Measurements from ENCODE around the gene BCKDHA. TPM values are rescaled to one million over a fixed set of nuclear protein-coding genes. Genes with fewer than 3 reads are reported as not detected.

The BCKDHA gene
- 10 to 100 TPM; 34.9 to 43.2 (median 38.2) TPM for polyA plus RNA-seq (ENCODE audit: insufficient read length in 3 of 3)

DNA sequence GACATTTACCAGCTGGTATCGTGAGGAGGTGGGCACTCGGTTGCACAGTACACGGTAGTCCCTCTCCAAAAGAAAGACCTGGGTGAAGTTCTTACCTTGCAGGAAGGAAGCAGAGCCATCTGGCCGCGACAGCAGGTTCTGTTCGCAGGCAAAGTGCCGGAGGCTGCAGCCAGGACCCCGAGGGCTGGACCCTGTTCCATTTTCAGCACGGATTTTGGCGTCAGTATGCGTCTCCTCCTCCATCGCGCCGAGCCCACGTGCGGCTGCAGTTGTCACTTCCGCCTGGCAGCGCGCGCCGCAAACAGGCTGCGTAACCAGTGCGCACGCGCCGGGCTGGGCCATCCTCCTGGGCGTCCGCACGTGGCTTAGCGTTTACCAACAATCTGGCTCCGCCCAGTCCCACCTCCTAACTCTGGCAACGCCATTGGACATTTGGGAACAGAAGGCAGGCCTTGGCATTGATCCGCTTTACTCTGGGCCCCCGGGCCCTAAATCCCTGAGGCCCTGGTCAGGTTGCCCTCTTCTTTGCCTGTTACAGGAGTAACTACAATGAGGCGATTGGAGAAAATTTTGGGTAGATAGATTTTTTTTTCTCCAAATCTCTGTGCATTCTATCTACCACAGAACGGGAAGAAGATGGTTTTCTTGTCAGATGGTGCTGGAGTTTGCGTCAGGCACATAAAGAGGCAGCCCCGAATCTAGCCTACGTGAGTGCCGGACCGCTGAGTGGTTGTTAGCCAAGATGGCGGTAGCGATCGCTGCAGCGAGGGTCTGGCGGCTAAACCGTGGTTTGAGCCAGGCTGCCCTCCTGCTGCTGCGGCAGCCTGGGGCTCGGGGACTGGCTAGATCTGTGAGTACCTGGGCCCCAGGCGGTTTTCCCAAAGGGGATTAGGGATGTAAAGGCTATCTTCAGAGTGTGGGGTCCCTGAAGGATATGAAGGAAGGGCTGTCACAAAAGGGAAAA lies at the start of gene BCKDHA, which contains the start of gene EXOSC5:
BCKDHA (plus strand) TSS at position 733 of the 964 bp plus-strand sequence; CDS start at position 743, 10 bp downstream.
EXOSC5 (minus strand) TSS at position 274 of the 964 bp plus-strand sequence; CDS start at position 243, 31 bp downstream.
- DNase-seq (ENCODE audit: low read depth in 3 of 3, low spot score in 2 of 3): peak; percentile 99 to 100 (median 100)

GRCh38 chr19:41350735-41351338 lies 46.8 kb upstream of the BCKDHA start:
- DNase-seq (ENCODE audit: low read depth in 3 of 3, low spot score in 2 of 3): no peak

DNA sequence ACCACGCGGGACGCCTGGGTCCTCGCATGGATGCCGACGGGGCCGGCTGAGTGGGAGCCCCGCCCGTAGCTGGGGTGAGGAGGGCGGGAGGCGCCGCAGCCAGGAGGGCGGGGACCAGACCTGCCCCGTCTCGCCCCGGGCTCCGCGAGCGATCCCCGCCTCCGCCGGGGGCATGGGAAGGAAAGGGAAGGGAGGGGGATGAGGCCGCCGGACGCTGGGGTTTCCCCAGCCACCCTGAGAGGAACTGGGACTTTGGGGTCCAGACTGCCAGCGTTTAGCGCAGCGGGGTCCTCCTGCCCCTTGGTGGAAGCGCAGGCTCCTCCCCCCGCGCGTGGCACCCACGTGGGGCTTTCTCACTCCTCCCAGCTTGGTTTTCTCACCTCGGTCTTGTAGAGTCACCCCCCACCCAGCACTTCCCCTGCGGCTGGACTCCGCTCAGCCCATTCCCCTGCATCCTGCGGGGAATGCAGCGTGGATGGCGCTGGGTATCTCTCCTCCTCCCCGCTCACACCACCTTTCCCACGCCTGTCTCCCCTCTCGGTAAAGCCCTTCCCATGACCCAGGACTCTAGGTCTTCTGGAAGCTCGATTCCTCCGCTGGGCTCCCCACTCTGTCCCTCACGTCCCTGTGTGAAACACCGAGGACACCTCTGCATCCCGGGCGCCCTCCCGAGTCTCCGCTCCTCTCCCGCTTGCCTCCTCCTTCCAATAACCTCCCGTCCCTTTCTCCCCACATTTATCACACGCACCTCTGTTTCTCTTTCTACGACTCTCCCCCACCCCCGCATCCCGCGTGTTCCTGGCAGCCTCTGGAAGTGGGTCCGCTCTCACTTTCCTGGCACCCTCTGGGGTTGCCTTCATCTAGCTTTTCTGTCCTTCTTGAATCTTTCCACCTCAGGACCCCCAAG lies 46.0 kb upstream of the BCKDHA start:
- no peak for DNase-seq (ENCODE audit: low read depth in 3 of 3, low spot score in 2 of 3)

DNA sequence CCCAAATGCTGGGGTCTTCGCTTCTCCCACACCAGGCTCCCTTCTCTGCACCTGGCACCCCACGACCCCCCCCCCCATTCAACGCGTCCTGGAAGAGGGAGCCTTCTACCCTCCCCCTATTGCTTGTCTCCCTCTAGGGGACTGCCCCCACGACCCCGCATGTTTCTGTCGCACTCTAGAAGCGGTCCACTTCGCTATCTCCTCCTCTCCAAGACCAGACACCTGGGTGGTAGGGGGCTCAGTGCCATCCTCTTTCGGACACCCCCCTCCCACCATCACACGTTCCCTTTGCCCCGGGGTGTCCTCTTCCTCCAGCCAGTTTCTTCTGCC lies 45.4 kb upstream of the BCKDHA start:
- no peak for DNase-seq (ENCODE audit: low read depth in 3 of 3, low spot score in 2 of 3)

GRCh38 chr19:41352609-41353465 lies 44.8 kb upstream of the BCKDHA start:
- DNase-seq (ENCODE audit: low read depth in 3 of 3, low spot score in 2 of 3): no peak

DNA sequence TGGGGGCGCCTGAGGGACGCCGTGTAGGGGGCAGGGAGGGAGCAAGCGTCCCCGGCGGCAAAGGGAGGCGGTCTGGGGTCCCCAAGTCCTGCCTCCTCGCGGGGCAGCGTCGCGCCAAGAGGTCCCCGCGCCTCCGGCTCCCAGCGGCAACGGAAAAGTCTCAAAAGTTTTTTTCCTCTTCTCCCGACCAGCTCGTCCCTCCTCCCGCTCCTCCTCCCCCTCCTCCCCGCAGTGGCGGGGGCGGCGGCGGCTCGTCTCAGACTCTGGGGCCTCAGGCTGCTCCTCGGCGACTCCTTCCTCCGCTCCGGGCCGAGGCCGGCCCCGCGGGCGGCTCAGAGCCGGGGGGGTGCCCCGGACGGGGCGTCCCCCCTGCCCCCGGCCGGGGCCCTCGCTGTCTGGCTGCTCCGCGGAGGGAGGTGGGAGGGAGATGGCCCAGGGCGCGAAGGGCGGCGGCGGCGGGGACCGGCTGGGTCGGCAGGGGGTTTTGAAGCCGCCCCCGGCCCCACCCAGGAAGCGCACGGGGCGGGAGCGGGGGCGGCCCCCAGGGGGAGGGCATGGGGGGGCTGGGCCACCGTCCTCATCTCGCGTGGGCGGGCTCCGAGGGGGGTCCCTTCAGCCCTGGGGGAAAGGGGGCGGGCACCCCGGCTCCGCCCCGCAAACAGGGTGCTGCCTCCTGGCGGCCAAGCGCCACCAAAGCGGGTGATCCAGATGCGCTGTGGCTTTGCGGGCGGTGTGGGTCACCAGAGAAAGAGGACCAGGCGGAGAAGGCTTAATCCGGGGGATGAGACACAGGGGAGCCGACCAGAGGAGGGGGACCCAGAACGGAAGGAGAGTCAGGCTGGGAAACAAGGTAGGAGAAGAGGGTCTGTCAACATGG lies 43.9 kb upstream of the BCKDHA start, which contains the start of gene TGFB1:
TGFB1 (minus strand) TSS at position 457 of the 877 bp plus-strand sequence. CDS start 878 bp downstream, outside the sequence.
- DNase-seq (ENCODE audit: low read depth in 3 of 3, low spot score in 2 of 3): no peak

DNA sequence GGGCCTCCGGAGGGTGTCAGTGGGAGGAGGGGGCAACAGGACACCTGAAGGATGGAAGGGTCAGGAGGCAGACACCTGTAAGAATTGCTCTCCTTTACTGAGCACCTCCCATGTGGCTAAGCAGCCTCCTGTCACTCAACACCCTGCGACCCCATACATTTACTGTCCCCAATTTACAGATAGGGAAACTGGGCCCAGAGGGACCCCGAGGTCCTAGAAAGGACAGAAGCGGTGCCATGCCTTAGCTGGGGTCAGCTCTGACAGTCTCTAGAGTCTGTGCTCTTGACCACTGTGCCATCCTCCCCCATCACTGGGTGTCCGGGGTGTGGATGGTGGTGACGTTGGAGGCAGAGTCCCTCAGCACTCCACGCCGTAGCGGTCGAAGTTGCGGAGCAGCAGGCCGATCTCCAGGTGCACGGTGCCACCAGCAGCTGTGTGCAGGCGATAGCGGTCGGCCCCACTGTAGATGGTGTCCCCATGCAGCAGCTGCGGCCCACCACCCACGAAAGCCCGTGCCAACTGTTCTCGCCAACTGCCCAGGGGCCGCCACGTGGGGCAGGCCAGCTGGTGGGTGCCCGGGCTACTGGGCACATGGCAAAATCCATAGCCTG lies 43.2 kb upstream of the BCKDHA start:
- DNase-seq (ENCODE audit: low read depth in 3 of 3, low spot score in 2 of 3): no peak

DNA sequence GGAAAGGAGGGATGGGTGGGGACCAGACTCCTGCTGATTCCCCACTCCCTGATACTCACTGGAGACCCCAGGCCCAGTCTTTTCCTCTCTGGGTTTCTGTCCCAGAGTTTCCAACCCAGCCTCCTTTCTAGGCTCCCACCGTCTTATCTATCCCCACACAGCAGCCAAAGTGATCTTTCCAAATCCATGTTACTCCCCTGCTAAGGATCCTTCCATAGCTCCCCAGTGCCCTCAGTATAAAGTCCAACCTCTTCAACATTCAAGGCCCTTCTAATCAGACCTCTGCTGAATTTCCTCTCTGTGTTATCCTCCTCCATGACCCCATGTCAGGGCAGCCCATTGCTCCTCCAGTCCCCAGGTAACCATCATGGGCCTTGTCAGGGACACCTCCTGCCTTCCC lies 42.6 kb upstream of the BCKDHA start:
- DNase-seq (ENCODE audit: low read depth in 3 of 3, low spot score in 2 of 3): no peak

- no peak for DNase-seq (ENCODE audit: low read depth in 3 of 3, low spot score in 2 of 3)
Observed at GRCh38 chr19:41355802-41356201, 41.8 kb upstream of the BCKDHA start.

DNA sequence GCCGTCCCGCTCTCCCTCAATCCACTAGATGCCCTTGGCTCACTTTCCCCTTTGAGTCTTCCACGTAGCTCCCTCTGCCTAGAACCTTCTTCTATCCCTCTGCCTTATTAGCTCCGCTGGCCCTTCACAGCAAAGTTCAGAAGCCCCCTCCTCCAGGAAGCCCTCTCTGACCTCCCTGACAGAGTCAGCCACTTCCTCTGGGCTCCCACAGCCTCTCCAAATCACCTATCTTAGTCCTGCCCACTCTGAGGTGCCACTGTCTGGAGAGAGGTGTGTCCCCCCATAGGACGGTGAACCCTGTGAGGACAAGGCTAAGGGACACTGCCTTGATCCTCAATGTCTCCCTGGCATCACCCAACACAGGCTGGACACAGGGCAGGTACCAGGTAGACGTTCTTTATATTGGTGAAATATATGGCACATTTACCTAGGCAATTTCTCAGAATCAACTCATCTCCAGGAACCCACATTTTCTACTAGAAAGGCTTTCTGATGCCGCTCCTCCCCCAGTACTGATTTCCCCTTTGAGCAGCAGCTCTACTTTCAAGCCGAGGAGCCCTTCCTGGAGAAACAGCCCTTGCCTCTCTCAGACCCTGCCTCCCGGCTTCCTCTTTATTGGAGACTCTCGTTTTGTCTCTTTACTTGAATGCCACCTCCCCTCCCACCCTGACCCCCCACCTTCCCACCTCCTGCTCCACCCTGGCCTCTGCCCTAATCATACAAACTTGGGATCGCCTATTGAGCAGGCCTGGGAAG lies 40.5 kb upstream of the BCKDHA start:
- DNase-seq (ENCODE audit: low read depth in 3 of 3, low spot score in 2 of 3): no peak

DNA sequence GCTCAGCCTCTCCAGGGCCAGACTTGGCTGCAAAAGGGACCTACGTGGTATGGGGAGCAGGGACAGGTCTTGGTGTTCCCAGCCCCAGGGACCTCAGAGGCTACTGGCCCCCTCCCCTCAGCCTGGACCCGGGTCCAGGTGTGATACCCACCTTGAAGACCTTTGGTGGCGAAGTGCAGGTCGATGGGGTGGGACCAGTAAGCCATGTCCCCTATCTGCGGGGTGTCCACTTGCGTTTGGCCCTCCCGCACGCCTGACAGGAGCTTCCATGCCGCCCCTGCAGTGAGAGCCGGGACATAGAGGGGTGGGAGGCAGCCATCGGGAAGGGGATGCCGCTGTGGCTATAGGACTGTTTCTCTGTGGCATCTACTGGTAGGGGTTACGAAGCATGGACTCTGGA lies 39.9 kb upstream of the BCKDHA start:
- DNase-seq (ENCODE audit: low read depth in 3 of 3, low spot score in 2 of 3): no peak

GRCh38 chr19:41359741-41360140 lies 37.9 kb upstream of the BCKDHA start:
- no peak for DNase-seq (ENCODE audit: low read depth in 3 of 3, low spot score in 2 of 3)

GRCh38 chr19:41362143-41362847 lies 35.3 kb upstream of the BCKDHA start:
- DNase-seq (ENCODE audit: low read depth in 3 of 3, low spot score in 2 of 3): no peak

DNA sequence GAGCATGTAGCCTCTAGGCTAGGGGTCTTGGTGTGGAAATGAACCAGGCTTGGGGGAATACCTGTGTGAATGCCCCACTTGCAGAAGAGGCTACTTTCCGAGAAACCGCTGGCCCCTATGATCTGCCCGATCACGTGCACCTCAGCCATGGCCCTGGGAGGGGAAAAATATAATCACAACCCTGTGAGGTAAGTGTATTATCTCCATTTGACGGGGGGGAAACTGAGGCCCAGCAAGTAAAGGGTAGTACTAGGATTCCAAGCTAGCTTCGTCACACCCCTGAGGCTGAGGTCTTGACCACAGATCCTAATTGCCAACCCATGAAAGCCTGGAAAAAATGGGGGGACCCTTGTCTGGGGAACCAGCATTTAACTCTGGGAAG lies 34.3 kb upstream of the BCKDHA start:
- DNase-seq (ENCODE audit: low read depth in 3 of 3, low spot score in 2 of 3): no peak

- DNase-seq (ENCODE audit: low read depth in 3 of 3, low spot score in 2 of 3): peak; percentile 97 to 98 (median 98)
Observed at GRCh38 chr19:41363753-41364523, 33.7 kb upstream of the BCKDHA start, which contains the start of gene B9D2. TSS of gene B9D2 (minus strand) at chr19:41364149. CDS start at chr19:41363519, 630 bp downstream.

Measured in right renal cortex interstitium (tissue), 3 donors.